ENCODE results near the gene NOG. TPM values are rescaled to one million over a fixed set of nuclear protein-coding genes. Genes with fewer than 3 reads are reported as not detected.

The NOG gene
- total RNA-seq, 3 donors from 2014 or later = 0.48 to 1.6 (median 0.88) TPM

GRCh38 chr17:56577843-56578204 lies 15.7 kb upstream of the NOG start:
- Histone ChIP-seq H3K27me3 (peaks cover 0 to 3% of the 10 kb centered on the region in 2 donors), H3K27ac (no peak overlapping the region), H3K9me3 (no peaks in the 10 kb centered on the region), H3K4me1 (no peaks in the 10 kb centered on the region), H3K4me3 (peak overlapping the region in 1 of 3 donors; percentile 45), H3K36me3 (no peaks in the 10 kb centered on the region)
- DNase-seq (ENCODE audit: low spot score in 2 of 2) = no peak
- intact Hi-C loops (cut with DNase I; ENCODE audit: low total_unique reads) = no loop called here
- no peak for TF ChIP-seq CTCF (IDR thresholded peaks at IDR 0.05)
- no peak for TF ChIP-seq POLR2A (IDR thresholded peaks at IDR 0.05)
- TF ChIP-seq POLR2AphosphoS5 (IDR thresholded peaks at IDR 0.05) = no peak

DNA sequence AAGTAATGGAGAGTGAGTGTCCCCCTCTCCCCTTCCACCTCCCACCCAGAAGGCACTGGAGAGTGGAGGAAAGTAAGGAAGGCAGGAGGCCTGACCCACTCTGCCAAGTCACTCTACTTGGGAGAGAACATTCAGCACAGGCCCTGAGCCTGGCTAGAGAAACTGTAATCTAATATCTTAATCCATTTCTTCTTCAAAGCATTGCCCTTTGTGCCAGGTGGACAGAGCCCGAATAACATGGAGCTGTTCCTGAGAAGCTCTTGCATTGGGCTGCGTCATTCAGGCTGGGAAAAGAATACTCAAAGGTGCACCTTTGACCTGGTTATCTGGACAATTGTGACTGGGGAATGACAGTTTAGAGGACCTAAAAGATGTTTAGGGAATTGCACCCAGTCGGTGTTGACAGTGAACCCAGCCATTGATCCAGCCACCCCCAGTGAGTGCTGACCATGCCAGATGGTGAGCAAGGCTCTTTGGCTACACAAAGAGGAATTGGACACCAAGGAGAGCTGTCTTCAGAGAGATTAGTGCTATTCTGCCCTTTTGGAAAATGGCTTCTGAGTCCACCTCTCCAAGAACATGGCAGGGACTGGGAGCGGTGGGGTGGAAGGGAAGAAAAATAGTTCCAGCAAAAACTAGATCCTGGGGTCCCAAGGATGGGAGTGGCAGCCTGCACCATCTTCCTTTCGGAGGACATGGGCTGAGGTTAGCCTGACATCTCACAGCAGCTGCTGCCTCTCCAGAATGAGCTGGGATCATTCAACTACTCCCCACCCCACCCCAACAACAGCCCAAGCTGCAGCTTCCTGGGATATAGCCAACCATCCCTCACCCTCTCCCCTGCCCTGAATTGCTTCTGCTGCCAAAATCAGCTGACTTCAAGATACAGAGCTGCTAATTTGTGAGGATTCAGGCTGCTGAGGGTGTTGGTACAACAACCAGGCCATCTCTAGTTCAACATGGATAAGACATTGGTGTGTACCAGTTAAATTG lies 11.6 kb upstream of the NOG start:
- no peak for DNase-seq (ENCODE audit: low spot score in 2 of 2)
- intact Hi-C loops (cut with DNase I; ENCODE audit: low total_unique reads) = no loop called here
- no peak for TF ChIP-seq CTCF (IDR thresholded peaks at IDR 0.05)
- TF ChIP-seq POLR2A (IDR thresholded peaks at IDR 0.05) = no peak
- TF ChIP-seq POLR2AphosphoS5 (IDR thresholded peaks at IDR 0.05) = no peak
- H3K9me3 ChIP-seq = no peaks in the 10 kb centered on the region
- H3K27ac ChIP-seq = no peak overlapping the region
- H3K4me3 ChIP-seq = no peak overlapping the region
- peaks cover 0 to 3% of the 10 kb centered on the region in 2 donors for H3K27me3 ChIP-seq
- no peaks in the 10 kb centered on the region for H3K36me3 ChIP-seq
- H3K4me1 ChIP-seq = no peaks in the 10 kb centered on the region

DNA sequence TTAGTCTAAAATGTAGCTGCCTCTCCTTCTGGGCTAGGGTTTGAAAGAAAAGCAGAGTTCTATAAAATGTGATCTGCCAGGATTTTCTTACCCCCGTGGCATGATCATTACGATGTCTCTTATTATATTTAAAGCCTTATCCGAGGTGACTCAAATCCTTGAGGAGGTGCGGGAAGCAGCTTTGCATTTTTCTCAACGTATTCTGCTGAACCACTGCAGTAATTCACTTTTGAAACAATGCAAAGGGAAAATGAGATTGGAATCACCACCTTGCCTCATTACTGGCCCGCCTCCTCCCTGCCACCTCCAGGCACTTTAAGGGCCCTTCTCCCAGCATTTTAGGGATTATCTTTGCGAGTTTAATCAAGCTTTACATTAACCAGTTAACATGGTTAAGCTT lies 9.7 kb upstream of the NOG start:
- H3K27me3 ChIP-seq = peaks cover 3 to 10% of the 10 kb centered on the region in 2 donors
- H3K9me3 ChIP-seq = no peaks in the 10 kb centered on the region
- no peak overlapping the region for H3K27ac ChIP-seq
- no peaks in the 10 kb centered on the region for H3K4me1 ChIP-seq
- no peak overlapping the region for H3K4me3 ChIP-seq
- no peaks in the 10 kb centered on the region for H3K36me3 ChIP-seq
- TF ChIP-seq POLR2A (IDR thresholded peaks at IDR 0.05) (no peak), POLR2AphosphoS5 (IDR thresholded peaks at IDR 0.05) (no peak), CTCF (IDR thresholded peaks at IDR 0.05) (no peak)
- no peak for DNase-seq (ENCODE audit: low spot score in 2 of 2)
- intact Hi-C loops (cut with DNase I; ENCODE audit: low total_unique reads) = no loop called here

- Histone ChIP-seq H3K9me3 (no peaks in the 10 kb centered on the region), H3K4me3 (no peak overlapping the region), H3K4me1 (no peaks in the 10 kb centered on the region), H3K27me3 (peaks cover 0 to 14% of the 10 kb centered on the region in 2 donors), H3K36me3 (no peaks in the 10 kb centered on the region), H3K27ac (no peak overlapping the region)
- intact Hi-C loops (cut with DNase I; ENCODE audit: low total_unique reads) = no loop called here
- TF ChIP-seq CTCF (IDR thresholded peaks at IDR 0.05) = no peak
- no peak for TF ChIP-seq POLR2A (IDR thresholded peaks at IDR 0.05)
- TF ChIP-seq POLR2AphosphoS5 (IDR thresholded peaks at IDR 0.05) = no peak
- DNase-seq (ENCODE audit: low spot score in 2 of 2) = no peak
Observed at GRCh38 chr17:56587298-56587697, 6.2 kb upstream of the NOG start.

- H3K27me3 ChIP-seq = peaks cover 0 to 36% of the 10 kb centered on the region in 2 donors
- peak in 1 of 2 donors; percentile 22 for DNase-seq (ENCODE audit: low spot score in 2 of 2)
- no peaks in the 10 kb centered on the region for H3K36me3 ChIP-seq
- intact Hi-C loops (cut with DNase I; ENCODE audit: low total_unique reads) = loop anchor here (5.0 kb wide), 1 partner anchor 125 kb away; no protein-coding TSS in a partner anchor
- no peaks in the 10 kb centered on the region for H3K9me3 ChIP-seq
- H3K4me1 ChIP-seq = peaks cover 11% of the 10 kb centered on the region in 2 donors
- no peak overlapping the region for H3K27ac ChIP-seq
- TF ChIP-seq CTCF (IDR thresholded peaks at IDR 0.05) = peak in 2 of 3 donors; percentile 40 to 92
- TF ChIP-seq POLR2A (IDR thresholded peaks at IDR 0.05) = no peak
- peak overlapping the region; percentile 46 to 73 (median 62) for H3K4me3 ChIP-seq
Observed at GRCh38 chr17:56592487-56593085, 913 bp upstream of the NOG start.

Data from breast epithelium (tissue), 4 donors.